K562 (cell line): ENCODE results near the gene MEX3A. TPM values are rescaled to one million over a fixed set of nuclear protein-coding genes. Genes with fewer than 3 reads are reported as not detected.
A peak's percentile ranks its signal among the peaks of the same experiment; 100 is the strongest.

Source experiments
- CEBPZ ChIP-seq: fragments of 150-350 bp; IDR thresholded peaks from 2 replicates; pipeline ENCODE4 v1.6.1; 2014; ENCODE audit warnings: low read depth, mild to moderate bottlenecking, low read length, borderline replicate concordance
- CGGBP1 ChIP-seq: fragments of 250-450 bp; sonication (Bioruptor Pico); IDR thresholded peaks from 2 replicates; pipeline ENCODE4 v1.9.0; 2021; ENCODE audit warnings: mild to moderate bottlenecking
- CTCF ChIP-seq, 3 experiments: IDR thresholded peaks in 2 of 3; conservative IDR thresholded peaks in 1 of 3; 2 replicates each; pipeline ENCODE4 v1.5.1; 2011 to 2012; ENCODE audit warnings: low read length in 3 of 3, mild to moderate bottlenecking in 3 of 3, control low read depth in 2 of 3, improper control_type of control experiment in 1 of 3, inconsistent platforms in 1 of 3, low read depth in 1 of 3, mixed read lengths in 1 of 3, moderate library complexity in 1 of 3; ENCODE audit not compliant: insufficient read depth in 2 of 3
- ESRRA ChIP-seq: fragments of 450-650 bp; IDR thresholded peaks from 2 replicates; pipeline ENCODE4 v1.6.1; 2014; ENCODE audit warnings: low read depth, mild to moderate bottlenecking, moderate library complexity, borderline replicate concordance
- HLTF ChIP-seq: fragments of 450-650 bp; IDR thresholded peaks from 2 replicates; pipeline ENCODE4 v1.6.1; 2016
- KLF6 ChIP-seq: fragments of 250-450 bp; sonication (Bioruptor Pico); IDR thresholded peaks from 2 replicates; pipeline ENCODE4 v1.4.0; 2020; ENCODE audit warnings: mild to moderate bottlenecking, moderate library complexity, borderline replicate concordance
- L3MBTL2 ChIP-seq: fragments of 450-650 bp; IDR thresholded peaks from 2 replicates; pipeline ENCODE4 v1.6.1; 2016; ENCODE audit warnings: mild to moderate bottlenecking, moderate library complexity
- MED1 ChIP-seq: sonication (generic); formaldehyde crosslinking; IDR thresholded peaks from 2 replicates; pipeline ENCODE4 v1.8.1; 2023; ENCODE audit warnings: missing genetic modification reagents, borderline replicate concordance
- MEF2D ChIP-seq: conservative IDR thresholded peaks from 2 replicates; pipeline ENCODE4 v1.6.1; 2016; ENCODE audit warnings: low read depth, missing genetic modification characterization, missing compliant biosample characterization
- PML ChIP-seq: IDR thresholded peaks from 2 replicates; pipeline ENCODE4 v1.6.1; 2012; ENCODE audit warnings: low read length, inconsistent platforms
- POLR3A ChIP-seq: IDR thresholded peaks from 2 replicates; pipeline ENCODE4 v1.6.1; 2011; ENCODE audit warnings: borderline replicate concordance, mild to moderate bottlenecking, moderate library complexity; ENCODE audit not compliant: insufficient read length, insufficient read depth; ENCODE audit errors: extremely low read depth
- RB1 ChIP-seq: fragments of 450-650 bp; IDR thresholded peaks from 2 replicates; pipeline ENCODE4 v1.6.1; 2017; ENCODE audit warnings: low read depth, mild to moderate bottlenecking
- SETDB1 ChIP-seq: IDR thresholded peaks from one replicate; pipeline ENCODE4 v1.6.1; 2012; ENCODE audit warnings: low read length, control low read depth, inconsistent platforms
- SIN3B ChIP-seq: fragments of 450-650 bp; IDR thresholded peaks from 2 replicates; pipeline ENCODE4 v1.6.1; 2017; ENCODE audit warnings: low read depth, mild to moderate bottlenecking, moderate library complexity
- STAG1 ChIP-seq: sonication (generic); formaldehyde crosslinking; IDR thresholded peaks from 2 replicates; pipeline ENCODE4 v1.5.0; 2020; ENCODE audit warnings: missing genetic modification reagents, borderline replicate concordance
- SUPT5H ChIP-seq: fragments of 450-650 bp; IDR thresholded peaks from 2 replicates; pipeline ENCODE4 v1.6.1; 2016
- ZNF76 ChIP-seq: fragments of 250-450 bp; sonication (Bioruptor Pico); IDR thresholded peaks from 2 replicates; pipeline ENCODE4 v1.4.0; 2020; ENCODE audit warnings: mild to moderate bottlenecking, moderate library complexity, borderline replicate concordance
- ZZZ3 ChIP-seq: fragments of 450-650 bp; IDR thresholded peaks from 2 replicates; pipeline ENCODE4 v1.6.1; 2016; ENCODE audit warnings: antibody characterized with exemption, mild to moderate bottlenecking, moderate library complexity
- polyA plus RNA-seq, 8 experiments: library from polyadenylated mRNA; depleted of rRNA in 4 of 8; stranded (reverse) in 5 of 8; unstranded in 3 of 8; fragments of >200 nt; fragmentation: Nextera tagmentation in 2 of 8; fragmentation: Illumina TruSeq in 1 of 8; extraction: Ambion mirVana in 2 of 8; extraction: Trizol in 1 of 8; gene quantifications; 2 replicates each; pipeline versions ENCODE4 v1.2.1 to v1.2.3, GENCODE V29; 2011 to 2014; ENCODE audit warnings: inconsistent platforms in 1 of 8, missing spikeins in 1 of 8
- total RNA-seq, 7 experiments: library from RNA; depleted of rRNA in 6 of 7; stranded (reverse); fragments of >200 nt in 6 of 7; fragmentation: Illumina TruSeq in 2 of 7; extraction: Trizol in 2 of 7; gene quantifications; 2 replicates each; pipeline versions ENCODE4 v1.2.1 to v1.2.3, GENCODE V29; 2011 to 2021; ENCODE audit warnings: low replicate concordance in 1 of 7
- TF ChIP-seq, protein P1 (sequence below): fragments of 450-650 bp; formaldehyde crosslinking; conservative IDR thresholded peaks from 2 replicates; pipeline ENCODE4 v1.4.0; 2022; ENCODE audit warnings: mild to moderate bottlenecking, missing genetic modification characterization
- TF ChIP-seq, protein P2 (sequence below): IDR thresholded peaks from 3 replicates; pipeline ENCODE4 v1.6.1; 2011; ENCODE audit warnings: borderline replicate concordance, mild to moderate bottlenecking; ENCODE audit not compliant: insufficient read length, insufficient read depth

The MEX3A gene
- total and polyA plus RNA-seq, 9 of the 15 experiments (the other 6 are each of a cell fraction or from before 2014, with no cell fraction given), result 0.36 to 13.7 (median 5.2) TPM

DNA sequence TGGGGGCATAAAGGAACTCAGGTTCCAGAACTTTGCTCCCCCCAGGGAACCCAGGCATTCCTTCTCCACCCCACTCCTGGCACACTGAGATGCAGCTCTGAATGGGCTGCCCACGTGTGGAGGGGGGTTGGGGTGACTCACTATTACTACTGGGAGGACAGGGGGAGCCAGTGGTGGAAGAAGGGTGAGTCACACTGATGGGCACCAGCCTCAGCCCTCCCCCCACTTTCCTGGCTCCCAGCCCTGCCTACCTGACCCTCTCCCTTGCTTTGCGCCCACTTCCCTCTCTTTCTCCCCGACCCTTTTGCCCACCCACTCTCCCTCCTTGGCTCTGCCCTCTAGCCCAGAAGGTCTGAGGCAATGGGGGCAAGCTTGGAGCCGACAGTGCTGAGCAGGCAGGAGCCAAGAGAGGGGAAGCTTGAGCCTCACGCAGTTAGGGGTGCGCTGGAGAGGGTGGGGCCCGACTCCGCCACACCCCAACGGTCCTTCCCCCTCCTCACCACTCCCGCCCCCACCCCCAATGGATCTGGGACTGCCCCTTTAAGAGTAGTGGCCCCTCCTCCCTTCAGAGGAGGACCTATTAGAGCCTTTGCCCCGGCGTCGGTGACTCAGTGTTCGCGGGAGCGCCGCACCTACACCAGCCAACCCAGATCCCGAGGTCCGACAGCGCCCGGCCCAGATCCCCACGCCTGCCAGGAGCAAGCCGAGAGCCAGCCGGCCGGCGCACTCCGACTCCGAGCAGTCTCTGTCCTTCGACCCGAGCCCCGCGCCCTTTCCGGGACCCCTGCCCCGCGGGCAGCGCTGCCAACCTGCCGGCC, 32.0 kb upstream of the MEX3A start, which contains the start of gene LMNA (continued):
- no peak for TF ChIP-seq SETDB1
- no peak for TF ChIP-seq STAG1 (CRISPR knock-in tag)
- 0 out of 2 replicates have a peak, but pooled peaks have one; percentile 58 for TF ChIP-seq HLTF
- TF ChIP-seq ESRRA, result no peak
- no peak for TF ChIP-seq ZZZ3
- 0 out of 2 replicates have a peak, but pooled peaks have one; percentile 10 for TF ChIP-seq PML
- TF ChIP-seq, protein P1, sequence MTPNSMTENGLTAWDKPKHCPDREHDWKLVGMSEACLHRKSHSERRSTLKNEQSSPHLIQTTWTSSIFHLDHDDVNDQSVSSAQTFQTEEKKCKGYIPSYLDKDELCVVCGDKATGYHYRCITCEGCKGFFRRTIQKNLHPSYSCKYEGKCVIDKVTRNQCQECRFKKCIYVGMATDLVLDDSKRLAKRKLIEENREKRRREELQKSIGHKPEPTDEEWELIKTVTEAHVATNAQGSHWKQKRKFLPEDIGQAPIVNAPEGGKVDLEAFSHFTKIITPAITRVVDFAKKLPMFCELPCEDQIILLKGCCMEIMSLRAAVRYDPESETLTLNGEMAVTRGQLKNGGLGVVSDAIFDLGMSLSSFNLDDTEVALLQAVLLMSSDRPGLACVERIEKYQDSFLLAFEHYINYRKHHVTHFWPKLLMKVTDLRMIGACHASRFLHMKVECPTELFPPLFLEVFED (CRISPR knock-in tag), result peak; percentile 78; the same call in 1 of the 2 replicates
- TF ChIP-seq SIN3B, result no peak
- TF ChIP-seq CGGBP1 (CRISPR knock-in tag), result 0 out of 2 replicates have a peak, but pooled peaks have one; percentile 23
- TF ChIP-seq POLR3A, result no peak
- no peak for TF ChIP-seq CEBPZ
- TF ChIP-seq KLF6 (CRISPR knock-in tag), result no peak
- TF ChIP-seq MED1, result no peak
- TF ChIP-seq, protein P2, sequence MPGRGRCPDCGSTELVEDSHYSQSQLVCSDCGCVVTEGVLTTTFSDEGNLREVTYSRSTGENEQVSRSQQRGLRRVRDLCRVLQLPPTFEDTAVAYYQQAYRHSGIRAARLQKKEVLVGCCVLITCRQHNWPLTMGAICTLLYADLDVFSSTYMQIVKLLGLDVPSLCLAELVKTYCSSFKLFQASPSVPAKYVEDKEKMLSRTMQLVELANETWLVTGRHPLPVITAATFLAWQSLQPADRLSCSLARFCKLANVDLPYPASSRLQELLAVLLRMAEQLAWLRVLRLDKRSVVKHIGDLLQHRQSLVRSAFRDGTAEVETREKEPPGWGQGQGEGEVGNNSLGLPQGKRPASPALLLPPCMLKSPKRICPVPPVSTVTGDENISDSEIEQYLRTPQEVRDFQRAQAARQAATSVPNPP, result no peak
- 0 out of 6 replicates have a peak, but pooled peaks of 1 of the 3 experiments have one; percentile 5 for TF ChIP-seq CTCF (IDR thresholded peaks at IDR 0.05 in 2 of 3, conservative IDR thresholded peaks at IDR 0.05 in 1 of 3; ENCODE audit: insufficient read depth in 2 of 3, low read depth in 1 of 3, low read length in 3 of 3)
- peak; percentile 88 for TF ChIP-seq SUPT5H
- peak; percentile 47; the same call in 1 of the 2 replicates for TF ChIP-seq RB1
- TF ChIP-seq MEF2D, result no peak
- TF ChIP-seq L3MBTL2, result no peak
- no peak for TF ChIP-seq ZNF76 (CRISPR knock-in tag)
